CD4-positive, alpha-beta T cell (primary cell): ENCODE results near the gene AUTS2. TPM values are rescaled to one million over a fixed set of nuclear protein-coding genes. Genes with fewer than 3 reads are reported as not detected.

Experiments used
- ATAC-seq: fragments of 200-7000 bp; cut with Tn5 transposase; one replicate; pipeline ENCODE4 v1.10.0; 2022; ENCODE audit warnings: mild to moderate bottlenecking; ENCODE audit not compliant: poor library complexity
- CTCF ChIA-PET: fragments of 350-600 bp; sonication (Branson Sonifier 250); formaldehyde crosslinking; loops from one replicate; lab custom pipeline; 2021; ENCODE audit warnings: antibody characterized with exemption, inconsistent platforms; lab: Charles Lee
- POLR2A ChIA-PET: fragments of 350-600 bp; sonication (Branson Sonifier 250); formaldehyde crosslinking; loops from one replicate; lab custom pipeline; 2021; ENCODE audit warnings: antibody characterized with exemption, inconsistent platforms; lab: Charles Lee
- DNase-seq, 14 experiments: peaks; one replicate each; pipeline ENCODE4 v3.0.0-alpha.2; 2013 to 2020; ENCODE audit warnings: mixed read lengths in 2 of 14
- H3K27ac ChIP-seq, 2 donors: one replicate each; pipeline versions ENCODE4 v1.5.1 to v1.7.0; 2013; ENCODE audit warnings: low read length in 2 of 2, low read depth in 1 of 2, mild to moderate bottlenecking in 1 of 2
- H3K27me3 ChIP-seq, 2 experiments: 1 replicate in 1 of 2; 2 replicates in 1 of 2; pipeline versions ENCODE4 v1.6.1 to v1.7.0; 2013; ENCODE audit warnings: low read length in 2 of 2, control low read depth in 1 of 2, mild to moderate bottlenecking in 1 of 2, moderate library complexity in 1 of 2; ENCODE audit not compliant: insufficient read depth in 2 of 2, control insufficient read depth in 1 of 2
- H3K36me3 ChIP-seq: one replicate; pipeline ENCODE4 v1.6.1; 2013; ENCODE audit warnings: low read length, control low read depth; ENCODE audit not compliant: insufficient read depth
- H3K4me1 ChIP-seq: one replicate; pipeline ENCODE4 v1.6.1; 2013; ENCODE audit warnings: low read length, control low read depth; ENCODE audit not compliant: insufficient read depth
- H3K4me3 ChIP-seq: one replicate; pipeline ENCODE4 v1.5.1; 2013; ENCODE audit warnings: mild to moderate bottlenecking, low read length, moderate library complexity
- H3K9me3 ChIP-seq, 2 experiments: 1 replicate in 1 of 2; 2 replicates in 1 of 2; pipeline versions ENCODE4 v1.6.1 to v1.7.0; 2013; ENCODE audit warnings: low read length in 2 of 2, mild to moderate bottlenecking in 2 of 2, control low read depth in 1 of 2, moderate library complexity in 1 of 2; ENCODE audit not compliant: control insufficient read depth in 1 of 2, insufficient read depth in 1 of 2
- H3K27ac Mint-ChIP-seq: one replicate; pipeline ENCODE4 v1.8.0; 2020; ENCODE audit warnings: mixed read lengths
- H3K27me3 Mint-ChIP-seq: one replicate; pipeline ENCODE4 v1.8.0; 2021; ENCODE audit warnings: mixed read lengths
- H3K36me3 Mint-ChIP-seq: one replicate; pipeline ENCODE4 v1.8.0; 2021; ENCODE audit warnings: low read depth, mixed read lengths
- H3K4me1 Mint-ChIP-seq: one replicate; pipeline ENCODE4 v1.8.0; 2021; ENCODE audit warnings: low read depth, mixed read lengths
- H3K4me3 Mint-ChIP-seq: one replicate; pipeline ENCODE4 v1.8.0; 2020; ENCODE audit warnings: mild to moderate bottlenecking, mixed read lengths
- H3K9me3 Mint-ChIP-seq: one replicate; pipeline ENCODE4 v1.8.0; 2020; ENCODE audit warnings: mixed read lengths
- intact Hi-C, 2 experiments: fragments of 100-400 bp; cut with DNase I in 1 of 2; cut with micrococcal nuclease in 1 of 2; formaldehyde crosslinking; loops; one replicate each; pipeline versions ENCODE4 v1.15.1 to v1.9.0; 2023 to 2025; cut with DNase I, micrococcal nuclease
- total RNA-seq, 174 experiments: library from RNA in 2 of 174; stranded (reverse) in 2 of 174; gene quantifications; one replicate each; pipeline ENCODE4 v1.2.3 and lab custom pipeline; 2021 to 2026
- TF ChIP-seq, protein P1 (sequence below): fragments of 200-600 bp; IDR thresholded peaks from one replicate; pipeline ENCODE4 v1.8.0; 2022; ENCODE audit warnings: antibody characterized with exemption, mild to moderate bottlenecking

The AUTS2 gene
- total RNA-seq, 2 experiments from 2014 or later: 43.6 to 47.6 TPM

- H3K36me3 ChIP-seq: no peaks in the 10 kb centered on the region
- Mint-ChIP-seq H3K4me1 (no peaks in the 10 kb centered on the region), H3K9me3 (no peaks in the 10 kb centered on the region), H3K27ac (no peak overlapping the region), H3K27me3 (no peaks in the 10 kb centered on the region), H3K4me3 (no peak overlapping the region), H3K36me3 (no peaks in the 10 kb centered on the region)
- ATAC-seq (no peak), DNase-seq (no peak)
- H3K9me3 ChIP-seq: no peaks in the 10 kb centered on the region
- H3K27ac ChIP-seq: no peak overlapping the region
- no peak overlapping the region for H3K4me3 ChIP-seq
- POLR2A ChIA-PET: no interaction called here
- no peaks in the 10 kb centered on the region for H3K4me1 ChIP-seq
- TF ChIP-seq, protein P1, sequence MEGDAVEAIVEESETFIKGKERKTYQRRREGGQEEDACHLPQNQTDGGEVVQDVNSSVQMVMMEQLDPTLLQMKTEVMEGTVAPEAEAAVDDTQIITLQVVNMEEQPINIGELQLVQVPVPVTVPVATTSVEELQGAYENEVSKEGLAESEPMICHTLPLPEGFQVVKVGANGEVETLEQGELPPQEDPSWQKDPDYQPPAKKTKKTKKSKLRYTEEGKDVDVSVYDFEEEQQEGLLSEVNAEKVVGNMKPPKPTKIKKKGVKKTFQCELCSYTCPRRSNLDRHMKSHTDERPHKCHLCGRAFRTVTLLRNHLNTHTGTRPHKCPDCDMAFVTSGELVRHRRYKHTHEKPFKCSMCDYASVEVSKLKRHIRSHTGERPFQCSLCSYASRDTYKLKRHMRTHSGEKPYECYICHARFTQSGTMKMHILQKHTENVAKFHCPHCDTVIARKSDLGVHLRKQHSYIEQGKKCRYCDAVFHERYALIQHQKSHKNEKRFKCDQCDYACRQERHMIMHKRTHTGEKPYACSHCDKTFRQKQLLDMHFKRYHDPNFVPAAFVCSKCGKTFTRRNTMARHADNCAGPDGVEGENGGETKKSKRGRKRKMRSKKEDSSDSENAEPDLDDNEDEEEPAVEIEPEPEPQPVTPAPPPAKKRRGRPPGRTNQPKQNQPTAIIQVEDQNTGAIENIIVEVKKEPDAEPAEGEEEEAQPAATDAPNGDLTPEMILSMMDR: no peak
- CTCF ChIA-PET: interaction anchor here (0.7 kb wide), 1 partner anchor 514 kb away, joined by 3 read pairs; no protein-coding TSS in a partner anchor
- H3K27me3 ChIP-seq: no peaks in the 10 kb centered on the region
- intact Hi-C loops: no loop called here
These were observed 198.1 kb downstream of the AUTS2 start for GRCh38 chr7:69796416-69796815.

GRCh38 chr7:69799048-69799697 is 200.9 kb downstream of the AUTS2 start:
- Histone ChIP-seq H3K4me1 (no peaks in the 10 kb centered on the region), H3K9me3 (no peaks in the 10 kb centered on the region), H3K27me3 (no peaks in the 10 kb centered on the region), H3K4me3 (no peak overlapping the region), H3K36me3 (no peaks in the 10 kb centered on the region), H3K27ac (no peak overlapping the region)
- Mint-ChIP-seq H3K27me3 (no peaks in the 10 kb centered on the region), H3K9me3 (no peaks in the 10 kb centered on the region), H3K27ac (no peak overlapping the region), H3K36me3 (no peaks in the 10 kb centered on the region), H3K4me3 (no peak overlapping the region), H3K4me1 (no peaks in the 10 kb centered on the region)
- POLR2A ChIA-PET: no interaction called here
- DNase-seq (no peak), ATAC-seq (no peak)
- CTCF ChIA-PET: interaction anchor here (0.6 kb wide), 1 partner anchor 308 kb away, joined by 3 read pairs; no protein-coding TSS in a partner anchor
- TF ChIP-seq, protein P1: no peak
- intact Hi-C loops: no loop called here

DNA sequence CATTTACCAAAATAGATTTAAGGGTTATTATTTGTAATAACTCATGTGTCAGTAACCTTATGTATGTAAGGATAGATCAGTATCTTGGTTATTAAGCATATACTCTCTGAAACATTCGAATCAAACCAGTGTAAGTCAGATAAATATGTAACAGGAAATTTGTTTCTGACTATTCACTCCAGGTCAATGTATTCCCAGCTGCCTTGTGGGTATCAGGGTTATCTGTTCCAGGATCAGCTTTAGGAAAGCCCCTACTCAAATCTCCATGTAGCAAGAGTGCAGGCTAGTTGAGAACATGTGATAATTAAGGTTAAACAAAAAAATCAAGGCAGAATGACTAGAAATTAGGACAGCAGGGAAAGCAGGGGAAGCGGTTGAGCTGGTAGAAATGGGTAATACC is 201.7 kb downstream of the AUTS2 start:
- DNase-seq: no peak
- no peak overlapping the region for H3K27ac Mint-ChIP-seq
- Histone ChIP-seq H3K9me3 (no peaks in the 10 kb centered on the region), H3K4me1 (no peaks in the 10 kb centered on the region), H3K36me3 (no peaks in the 10 kb centered on the region), H3K27ac (no peak overlapping the region), H3K4me3 (no peak overlapping the region), H3K27me3 (no peaks in the 10 kb centered on the region)
- no peaks in the 10 kb centered on the region for H3K36me3 Mint-ChIP-seq
- H3K4me1 Mint-ChIP-seq: no peaks in the 10 kb centered on the region
- TF ChIP-seq, protein P1: no peak
- ChIA-PET CTCF (interaction anchor here (0.6 kb wide), 1 partner anchor 21 kb away, joined by 4 read pairs; no protein-coding TSS in a partner anchor), POLR2A (no interaction called here)
- H3K4me3 Mint-ChIP-seq: no peak overlapping the region
- H3K9me3 Mint-ChIP-seq: no peaks in the 10 kb centered on the region
- no peaks in the 10 kb centered on the region for H3K27me3 Mint-ChIP-seq
- ATAC-seq: no peak
- intact Hi-C loops: no loop called here
